Mesenchymal stem cell (in vitro differentiated cells and primary cell): ENCODE results near the gene IPPK.

Experiments
- DNase-seq: peaks from one replicate; pipeline ENCODE4 v3.0.0-alpha.2; 2013
- H2AFZ ChIP-seq: one replicate; pipeline ENCODE4 v1.6.1; 2013; ENCODE audit warnings: low read depth, mild to moderate bottlenecking, control low read depth, inconsistent platforms, low read length, moderate library complexity
- H2AK5ac ChIP-seq: 2 replicates; pipeline ENCODE4 v1.6.1; 2013; ENCODE audit warnings: low read length, moderate library complexity, mild to moderate bottlenecking, inconsistent platforms; ENCODE audit not compliant: severe bottlenecking
- H2BK120ac ChIP-seq: one replicate; pipeline ENCODE4 v1.6.1; 2013; ENCODE audit warnings: low read depth, mild to moderate bottlenecking, inconsistent platforms, low read length, moderate library complexity
- H2BK12ac ChIP-seq, 2 experiments: one replicate each; pipeline ENCODE4 v1.6.1; 2013; ENCODE audit warnings: inconsistent platforms in 2 of 2, low read length in 2 of 2, mild to moderate bottlenecking in 2 of 2, moderate library complexity in 2 of 2, control low read depth in 1 of 2
- H2BK15ac ChIP-seq: one replicate; pipeline ENCODE4 v1.6.1; 2013; ENCODE audit warnings: mild to moderate bottlenecking, low read depth, inconsistent platforms; ENCODE audit not compliant: poor library complexity, severe bottlenecking
- H2BK5ac ChIP-seq: 2 replicates; pipeline ENCODE4 v1.6.1; 2013; ENCODE audit warnings: low read depth, mild to moderate bottlenecking, low read length, control low read depth, inconsistent platforms; ENCODE audit not compliant: poor library complexity, severe bottlenecking
- H3K14ac ChIP-seq, 2 experiments: one replicate each; pipeline ENCODE4 v1.6.1; 2013; ENCODE audit warnings: inconsistent platforms in 2 of 2, low read length in 2 of 2, control low read depth in 1 of 2, mild to moderate bottlenecking in 1 of 2, moderate library complexity in 1 of 2
- H3K18ac ChIP-seq, 2 experiments: one replicate each; pipeline ENCODE4 v1.6.1; 2013; ENCODE audit warnings: inconsistent platforms in 2 of 2, low read length in 2 of 2, control low read depth in 1 of 2, low read depth in 1 of 2, mild to moderate bottlenecking in 1 of 2
- H3K23ac ChIP-seq, 2 experiments: one replicate each; pipeline ENCODE4 v1.6.1; 2013; ENCODE audit warnings: inconsistent platforms in 2 of 2, low read length in 2 of 2, mild to moderate bottlenecking in 2 of 2, moderate library complexity in 2 of 2, control low read depth in 1 of 2
- H3K27ac ChIP-seq: 2 replicates; pipeline ENCODE4 v1.5.1; 2013; ENCODE audit warnings: mild to moderate bottlenecking, moderate library complexity, low read length, control low read depth, inconsistent platforms; ENCODE audit not compliant: poor library complexity, severe bottlenecking
- H3K27me3 ChIP-seq, 2 experiments: 2 replicates each; pipeline versions ENCODE4 v1.6.1 to v1.7.0; 2013; ENCODE audit warnings: low read length in 2 of 2, mild to moderate bottlenecking in 2 of 2, moderate library complexity in 2 of 2, control low read depth in 1 of 2, inconsistent platforms in 1 of 2; ENCODE audit not compliant: control insufficient read depth in 1 of 2, insufficient read depth in 1 of 2
- H3K36me3 ChIP-seq, 2 experiments: 2 replicates each; pipeline versions ENCODE4 v1.6.1 to v1.7.0; 2013; ENCODE audit warnings: low read length in 2 of 2, control low read depth in 1 of 2, inconsistent platforms in 1 of 2, low read depth in 1 of 2, mild to moderate bottlenecking in 1 of 2; ENCODE audit not compliant: insufficient read depth in 2 of 2, control insufficient read depth in 1 of 2
- H3K4ac ChIP-seq, 2 experiments: one replicate each; pipeline ENCODE4 v1.6.1; 2013; ENCODE audit warnings: inconsistent platforms in 2 of 2, low read length in 2 of 2, mild to moderate bottlenecking in 2 of 2, moderate library complexity in 2 of 2, control low read depth in 1 of 2, low read depth in 1 of 2
- H3K4me1 ChIP-seq: 2 replicates; pipeline ENCODE4 v1.6.1; 2013; ENCODE audit warnings: low read depth, low read length, control low read depth; ENCODE audit not compliant: control insufficient read depth, insufficient read depth
- H3K4me2 ChIP-seq: 2 replicates; pipeline ENCODE4 v1.6.1; 2013; ENCODE audit warnings: low read length, mild to moderate bottlenecking, inconsistent platforms; ENCODE audit not compliant: poor library complexity, severe bottlenecking
- H3K4me3 ChIP-seq, 2 experiments: 2 replicates each; pipeline versions ENCODE4 v1.5.1 to v1.7.0; 2013; ENCODE audit warnings: low read length in 2 of 2, mild to moderate bottlenecking in 2 of 2, control low read depth in 1 of 2, low read depth in 1 of 2; ENCODE audit not compliant: insufficient read depth in 1 of 2
- H3K79me1 ChIP-seq: replicated peaks from 2 replicates; pipeline ENCODE4 v1.6.1; 2013; ENCODE audit warnings: mild to moderate bottlenecking, control low read depth, low read length, inconsistent platforms; ENCODE audit not compliant: poor library complexity, severe bottlenecking
- H3K9ac ChIP-seq: 2 replicates; pipeline ENCODE4 v1.7.0; 2013; ENCODE audit warnings: mild to moderate bottlenecking, low read length, moderate library complexity
- H3K9me3 ChIP-seq: 2 replicates; pipeline ENCODE4 v1.7.0; 2013; ENCODE audit warnings: mild to moderate bottlenecking, low read length; ENCODE audit not compliant: control insufficient read depth
- H4K8ac ChIP-seq: one replicate; pipeline ENCODE4 v1.6.1; 2013; ENCODE audit warnings: inconsistent platforms, mild to moderate bottlenecking, low read length, moderate library complexity
- H4K91ac ChIP-seq: one replicate; pipeline ENCODE4 v1.6.1; 2013; ENCODE audit warnings: mild to moderate bottlenecking, low read length, inconsistent platforms
- WGBS: methylation state at CpG from one replicate; pipeline ENCODE4 v1.1.7; 2013; ENCODE audit warnings: mixed read lengths; 5-methylcytosine and 5-hydroxymethylcytosine counted together

Gene IPPK

DNA sequence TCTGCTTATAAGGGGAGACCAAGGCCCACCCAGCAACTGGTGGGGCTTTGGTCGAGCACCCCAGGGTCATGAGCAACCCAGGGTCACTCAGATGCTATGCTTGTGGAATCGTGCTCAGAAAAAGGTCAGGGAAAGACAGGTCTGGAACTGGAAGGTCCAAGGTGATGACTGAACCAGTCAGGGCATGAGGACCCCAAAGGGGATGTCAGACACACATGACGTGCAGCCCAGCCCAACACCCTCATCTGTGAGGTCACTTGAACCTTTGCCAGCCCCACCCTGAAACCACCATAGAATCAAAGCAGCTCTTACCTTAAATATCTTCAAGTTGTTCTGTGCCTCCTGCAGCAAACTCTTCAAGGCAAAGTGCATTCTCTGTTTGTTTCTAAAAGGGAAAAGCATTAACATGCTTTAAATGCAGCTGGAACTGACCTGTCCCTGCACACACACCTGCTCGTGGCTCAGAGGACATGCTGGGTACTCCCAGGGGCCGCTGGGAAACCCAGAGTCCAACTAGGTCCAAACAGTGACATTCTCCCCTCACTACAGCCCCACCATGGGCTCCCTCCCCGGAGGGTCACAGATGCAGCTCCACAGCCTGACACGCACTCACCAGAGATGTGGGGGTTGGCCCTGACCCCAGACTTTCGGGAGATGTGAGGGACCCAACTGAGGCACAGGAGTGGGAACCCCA is 29.4 kb downstream of the IPPK start:
- Histone ChIP-seq H3K23ac (no peak overlapping the region), H4K91ac (no peak overlapping the region), H3K4me3 (no peak overlapping the region), H2BK15ac (no peak overlapping the region), H3K27me3 (no peaks in the 10 kb centered on the region), H3K4ac (no peak overlapping the region), H2BK12ac (no peak overlapping the region), H2AK5ac (no peak overlapping the region), H2AFZ (no peak overlapping the region), H3K9ac (no peak overlapping the region), H3K14ac (no peak overlapping the region), H3K18ac (no peak overlapping the region), H2BK120ac (no peak overlapping the region), H2BK5ac (no peak overlapping the region), H3K4me1 (no peaks in the 10 kb centered on the region), H4K8ac (no peak overlapping the region), H3K4me2 (no peak overlapping the region), H3K27ac (no peak overlapping the region), H3K36me3 (peaks cover 74 to 96% of the 10 kb centered on the region in 2 experiments), H3K79me1 (peaks cover 53% of the 10 kb centered on the region), H3K9me3 (peaks cover 3% of the 10 kb centered on the region)
- no peak for DNase-seq
- 93% methylated on average over 8 of the region's 8 CpGs for WGBS

DNA sequence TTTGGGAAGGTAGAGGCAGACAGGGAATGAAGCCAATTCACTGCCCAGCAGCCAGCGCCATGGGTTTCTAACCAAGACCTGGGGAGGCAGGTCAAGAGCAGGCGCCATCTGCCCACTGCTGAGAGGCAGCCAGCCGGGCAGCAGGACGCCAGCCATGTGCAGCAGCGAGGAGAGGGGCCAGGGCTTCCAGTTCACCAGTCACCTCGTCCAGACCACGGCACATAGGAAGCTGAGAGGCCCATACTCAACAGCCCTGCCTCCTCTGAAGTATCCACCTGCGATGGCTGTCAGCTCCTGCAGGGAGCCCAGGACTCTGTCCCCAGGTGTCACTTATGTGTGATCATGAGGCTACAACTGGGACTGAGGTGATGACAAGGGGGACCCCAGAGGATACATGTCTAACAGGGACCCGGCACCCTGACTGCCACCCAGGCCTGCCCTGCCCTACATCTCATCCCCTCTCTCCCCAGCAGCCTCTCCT is 30.1 kb downstream of the IPPK start:
- H3K4ac ChIP-seq = no peak overlapping the region
- no peak overlapping the region for H3K27ac ChIP-seq
- H3K4me3 ChIP-seq = no peak overlapping the region
- H4K8ac ChIP-seq = no peak overlapping the region
- DNase-seq = no peak
- H3K14ac ChIP-seq = no peak overlapping the region
- no peak overlapping the region for H2BK120ac ChIP-seq
- H3K9me3 ChIP-seq = no peaks in the 10 kb centered on the region
- H3K4me1 ChIP-seq = peaks cover under 1% of the 10 kb centered on the region
- H3K27me3 ChIP-seq = no peaks in the 10 kb centered on the region
- H2AFZ ChIP-seq = no peak overlapping the region
- 96% methylated on average over 9 of the region's 9 CpGs for WGBS
- no peak overlapping the region for H3K9ac ChIP-seq
- no peak overlapping the region for H3K18ac ChIP-seq
- H4K91ac ChIP-seq = no peak overlapping the region
- H2BK15ac ChIP-seq = no peak overlapping the region
- H3K23ac ChIP-seq = no peak overlapping the region
- H2AK5ac ChIP-seq = no peak overlapping the region
- peaks cover 78 to 96% of the 10 kb centered on the region in 2 experiments for H3K36me3 ChIP-seq
- peaks cover 52% of the 10 kb centered on the region for H3K79me1 ChIP-seq
- H2BK12ac ChIP-seq = no peak overlapping the region
- no peak overlapping the region for H2BK5ac ChIP-seq
- no peak overlapping the region for H3K4me2 ChIP-seq

DNA sequence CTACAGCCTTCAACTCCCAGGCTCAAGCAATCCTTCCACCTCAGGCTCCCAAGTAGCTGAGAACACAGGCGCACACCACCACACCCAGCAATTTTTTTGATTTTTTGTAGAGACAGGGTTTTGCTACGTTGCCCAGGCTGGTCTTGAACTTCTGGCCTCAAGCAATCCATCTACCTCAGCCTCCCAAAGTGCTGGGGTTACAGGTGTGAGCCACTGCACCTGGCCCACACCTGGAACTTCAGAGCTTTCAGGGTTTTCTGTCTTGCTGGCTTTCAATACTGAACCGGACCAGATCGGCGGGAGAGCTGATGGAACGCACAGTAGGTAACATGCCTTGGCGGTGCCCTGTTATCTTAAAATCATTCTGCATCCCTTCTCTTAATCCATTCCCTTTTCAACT is 30.8 kb downstream of the IPPK start:
- Histone ChIP-seq H3K36me3 (peaks cover 84 to 91% of the 10 kb centered on the region in 2 experiments), H2BK5ac (no peak overlapping the region), H3K4me2 (no peak overlapping the region), H3K9ac (no peak overlapping the region), H3K27me3 (no peaks in the 10 kb centered on the region), H3K14ac (no peak overlapping the region), H3K4ac (no peak overlapping the region), H3K9me3 (no peaks in the 10 kb centered on the region), H4K91ac (no peak overlapping the region), H3K79me1 (peaks cover 54% of the 10 kb centered on the region), H4K8ac (no peak overlapping the region), H3K18ac (no peak overlapping the region), H2BK12ac (no peak overlapping the region), H2AFZ (no peak overlapping the region), H2AK5ac (no peak overlapping the region), H3K4me1 (peaks cover 4% of the 10 kb centered on the region), H2BK120ac (no peak overlapping the region), H3K27ac (no peak overlapping the region), H2BK15ac (no peak overlapping the region), H3K23ac (no peak overlapping the region), H3K4me3 (no peak overlapping the region)
- no peak for DNase-seq
- 98% methylated on average over 7 of the region's 7 CpGs for WGBS

DNA sequence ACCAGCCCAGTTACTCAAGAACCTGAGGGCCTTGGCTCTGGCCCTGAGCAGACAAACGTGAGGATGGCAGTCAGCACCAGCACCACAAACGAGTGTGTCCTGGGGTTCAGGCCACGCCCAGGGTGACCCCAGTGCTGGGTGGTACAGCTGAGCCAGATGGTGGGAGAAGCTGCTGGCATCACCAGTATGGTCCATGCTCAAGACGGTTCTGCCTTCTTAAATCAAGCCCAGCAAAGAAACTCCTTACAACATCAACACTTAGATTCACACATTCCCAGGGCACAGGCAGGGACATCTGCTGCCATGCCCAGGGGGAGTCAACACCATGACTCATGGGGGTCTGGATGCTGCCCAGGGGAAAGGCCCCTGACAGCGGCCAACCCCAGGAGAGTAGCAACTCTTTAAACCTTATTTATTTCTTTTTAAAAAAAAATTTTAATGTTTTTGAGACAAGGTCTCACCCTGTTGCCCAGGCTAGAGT is 31.3 kb downstream of the IPPK start:
- Histone ChIP-seq H3K4me3 (no peak overlapping the region), H2BK120ac (no peak overlapping the region), H3K9ac (no peak overlapping the region), H4K91ac (no peak overlapping the region), H3K14ac (no peak overlapping the region), H3K27ac (no peak overlapping the region), H2AFZ (no peak overlapping the region), H2BK12ac (no peak overlapping the region), H3K18ac (no peak overlapping the region), H3K4ac (no peak overlapping the region), H3K4me1 (peaks cover 4% of the 10 kb centered on the region), H3K36me3 (peaks cover 89 to 91% of the 10 kb centered on the region in 2 experiments), H3K27me3 (no peaks in the 10 kb centered on the region), H2AK5ac (no peak overlapping the region), H4K8ac (no peak overlapping the region), H3K79me1 (peaks cover 57% of the 10 kb centered on the region), H3K23ac (no peak overlapping the region), H2BK5ac (no peak overlapping the region), H3K9me3 (no peaks in the 10 kb centered on the region), H2BK15ac (no peak overlapping the region), H3K4me2 (no peak overlapping the region)
- DNase-seq = no peak
- 98% methylated on average over 4 of the region's 5 CpGs for WGBS
